GM12878 (cell line): Measurements from ENCODE around the gene PRKN. TPM values are rescaled to one million over a fixed set of nuclear protein-coding genes. Genes with fewer than 3 reads are reported as not detected.

Experiments
- ATAC-seq: fragments of 200-7000 bp; cut with Tn5 transposase; 3 replicates; pipeline ENCODE4 v1.9.1; 2020; ENCODE audit warnings: mild to moderate bottlenecking, moderate library complexity
- BruUV-seq: library from RNA; stranded (reverse); fragments of 400-500 nt; replicated peaks from 2 replicates; lab custom pipeline; 2021; lab: Mats Ljungman, UMichigan
- CTCF ChIA-PET: fragments of 300-600 bp; sonication (Branson Sonifier 250); formaldehyde crosslinking; extraction: SDS; loops from one replicate; lab custom pipeline; 2021; ENCODE audit warnings: inconsistent platforms; lab: Yijun Ruan, JAX
- POLR2A ChIA-PET: fragments of 350-600 bp; formaldehyde crosslinking; extraction: SDS; loops from one replicate; lab custom pipeline; 2021; ENCODE audit warnings: inconsistent platforms; lab: Charles Lee
- RAD21 ChIA-PET: fragments of 300-600 bp; sonication (Branson Sonifier 250); formaldehyde crosslinking; loops from one replicate; lab custom pipeline; 2023; ENCODE audit warnings: antibody characterized with exemption; ENCODE audit not compliant: unreplicated experiment; lab: Charles Lee
- SMC1A ChIA-PET: fragments of 300-600 bp; sonication (Branson Sonifier 250); formaldehyde crosslinking; loops from one replicate; lab custom pipeline; 2023; ENCODE audit not compliant: unreplicated experiment, uncharacterized antibody; lab: Charles Lee
- DNase-seq: peaks from one replicate; pipeline ENCODE4 v3.0.0-alpha.2; 2011; ENCODE audit warnings: low read depth, low spot score
- FAIRE-seq: peaks from 3 replicates; lab custom pipeline; 2011; peaks lifted over from hg19 to GRCh38; lab: Jason Lieb, UNC
- H2AFZ ChIP-seq: 2 replicates; pipeline ENCODE4 v1.6.0; 2011; ENCODE audit warnings: low read depth, low read length, control low read depth; ENCODE audit not compliant: control insufficient read depth
- H3K27ac ChIP-seq: 2 replicates; pipeline ENCODE4 v1.5.1; 2011; ENCODE audit warnings: control low read depth; ENCODE audit not compliant: control insufficient read depth, insufficient read depth
- H3K27me3 ChIP-seq, 2 experiments: replicated peaks in 1 of 2; 2 replicates each; pipeline versions ENCODE4 v1.6.0 to v1.6.1; 2011; ENCODE audit warnings: low read length in 1 of 2; ENCODE audit not compliant: control insufficient read depth in 2 of 2, insufficient read depth in 2 of 2
- H3K36me3 ChIP-seq, 2 experiments: 2 replicates each; pipeline ENCODE4 v1.5.1; 2011; ENCODE audit warnings: low read length in 1 of 2; ENCODE audit not compliant: control insufficient read depth in 2 of 2, insufficient read depth in 2 of 2
- H3K4me1 ChIP-seq: 2 replicates; pipeline ENCODE4 v1.6.1; 2011; ENCODE audit warnings: mild to moderate bottlenecking, low read length, moderate library complexity, mixed read lengths; ENCODE audit not compliant: control insufficient read depth, insufficient read depth
- H3K4me2 ChIP-seq: 2 replicates; pipeline ENCODE4 v1.6.0; 2011; ENCODE audit warnings: control low read depth; ENCODE audit not compliant: control insufficient read depth, insufficient read depth
- H3K4me3 ChIP-seq: fragments of 200-600 bp; sonication (generic); 2 replicates; pipeline ENCODE4 v1.5.1; 2016
- H3K79me2 ChIP-seq: 2 replicates; pipeline ENCODE4 v1.6.0; 2011; ENCODE audit warnings: low read length; ENCODE audit not compliant: control insufficient read depth, insufficient read depth
- H3K9ac ChIP-seq: 2 replicates; pipeline ENCODE4 v1.8.0; 2011; ENCODE audit warnings: low read length, control low read depth, mixed read lengths; ENCODE audit not compliant: control insufficient read depth, insufficient read depth
- H3K9me3 ChIP-seq: replicated peaks from 3 replicates; pipeline ENCODE4 v1.5.1; 2011; ENCODE audit warnings: mild to moderate bottlenecking, low read length; ENCODE audit not compliant: control insufficient read depth, insufficient read depth
- H4K20me1 ChIP-seq: 2 replicates; pipeline ENCODE4 v1.6.0; 2011; ENCODE audit not compliant: control insufficient read depth, insufficient read depth
- ATF2 ChIP-seq: IDR thresholded peaks from 2 replicates; pipeline ENCODE4 v1.6.1; 2012; ENCODE audit warnings: low read length, inconsistent platforms
- BMI1 ChIP-seq: fragments of 450-650 bp; IDR thresholded peaks from 2 replicates; pipeline ENCODE4 v1.6.1; 2016; ENCODE audit warnings: mild to moderate bottlenecking, moderate library complexity, borderline replicate concordance
- E2F8 ChIP-seq: fragments of 450-650 bp; IDR thresholded peaks from 2 replicates; pipeline ENCODE4 v1.6.1; 2018; ENCODE audit warnings: mild to moderate bottlenecking, low read depth, moderate library complexity; ENCODE audit not compliant: partially characterized antibody
- NBN ChIP-seq: fragments of 450-650 bp; IDR thresholded peaks from 2 replicates; pipeline ENCODE4 v1.6.1; 2016
- RBBP5 ChIP-seq: fragments of 200-600 bp; sonication (generic); conservative IDR thresholded peaks from 2 replicates; pipeline ENCODE4 v1.6.1; 2016
- SMAD5 ChIP-seq: IDR thresholded peaks from 2 replicates; pipeline ENCODE4 v1.6.1; 2016; ENCODE audit warnings: antibody characterized with exemption, low read depth
- ZNF217 ChIP-seq: fragments of 450-650 bp; IDR thresholded peaks from 2 replicates; pipeline ENCODE4 v1.6.1; 2017; ENCODE audit warnings: antibody characterized with exemption, mild to moderate bottlenecking
- WGBS: methylation state at CpG from one replicate; pipeline ENCODE4 v1.1.6; 2016; ENCODE audit warnings: low lambda C conversion rate; ENCODE audit not compliant: insufficient replicate concordance, insufficient coverage; ENCODE audit errors: missing lambda C conversion rate; 5-methylcytosine and 5-hydroxymethylcytosine counted together
- in situ Hi-C: fragments of 300-500 bp; cut with MboI; formaldehyde crosslinking; loops from 9 replicates; pipeline ENCODE4 v1.14.3; 2018; ENCODE audit warnings: mixed read lengths
- intact Hi-C: fragments of 100-400 bp; cut with micrococcal nuclease; formaldehyde crosslinking; loops from one replicate; pipeline ENCODE4 v1.14.2; 2022; ENCODE audit not compliant: unreplicated experiment
- polyA plus RNA-seq, 11 experiments: library from polyadenylated mRNA; depleted of rRNA in 4 of 11; unstranded in 6 of 11; stranded (reverse) in 5 of 11; fragments of >200 nt; fragmentation: Nextera tagmentation in 4 of 11; fragmentation: Illumina TruSeq in 1 of 11; extraction: Ambion mirVana in 4 of 11; extraction: Trizol in 1 of 11; gene quantifications; 1 replicate in 1 of 11; 2 replicates in 10 of 11; pipeline versions ENCODE4 v1.2.1 to v1.2.3, GENCODE V29; 2011 to 2016; ENCODE audit warnings: inconsistent platforms in 2 of 11, missing spikeins in 2 of 11, low read depth in 1 of 11
- total RNA-seq, 4 experiments: library from RNA; depleted of rRNA in 3 of 4; stranded (reverse); fragments of >200 nt in 3 of 4; fragmentation: Illumina TruSeq in 1 of 4; extraction: Trizol in 1 of 4; gene quantifications; 2 replicates each; pipeline versions ENCODE4 v1.2.1 to v1.2.3, GENCODE V29; 2013 to 2021
- TF ChIP-seq, protein P1 (sequence below): IDR thresholded peaks from 2 replicates; pipeline ENCODE4 v1.6.1; 2012; ENCODE audit warnings: mild to moderate bottlenecking, low read depth, low read length

The PRKN gene
- total and polyA plus RNA-seq, 10 of the 15 experiments (the other 5 are each of a cell fraction or from before 2014, with no cell fraction given) = 0.06 to 0.09 TPM; not detected in 8

DNA sequence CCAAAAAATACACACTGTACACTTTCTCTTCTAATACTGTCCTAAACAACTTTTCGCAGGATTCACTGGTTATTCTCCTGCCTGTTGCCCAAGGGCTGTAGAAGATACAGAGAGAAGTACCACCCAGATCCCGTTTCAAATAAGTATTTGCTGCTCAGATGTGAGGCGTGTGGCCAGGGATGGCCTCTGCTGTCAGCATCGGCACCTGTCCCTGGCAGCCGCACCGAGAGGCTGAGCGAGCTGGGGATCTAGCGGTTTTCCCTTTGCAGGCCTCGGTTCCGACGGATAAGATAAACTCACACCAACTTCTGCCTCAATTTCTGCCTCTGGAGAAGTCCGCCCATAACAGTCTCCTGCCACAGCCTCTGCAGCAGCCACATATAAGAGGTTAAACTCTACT is 768.5 kb downstream of the PRKN start:
- BruUV-seq = no TSS peak
- Histone ChIP-seq H2AFZ (no peak overlapping the region), H3K27ac (no peak overlapping the region), H3K4me2 (no peak overlapping the region), H4K20me1 (no peaks in the 10 kb centered on the region), H3K27me3 (no peaks in the 10 kb centered on the region), H3K9me3 (no peaks in the 10 kb centered on the region), H3K4me1 (no peaks in the 10 kb centered on the region), H3K4me3 (no peak overlapping the region), H3K9ac (no peak overlapping the region), H3K36me3 (no peaks in the 10 kb centered on the region), H3K79me2 (no peaks in the 10 kb centered on the region)
- intact Hi-C loops = no loop called here
- FAIRE-seq (no peak), ATAC-seq (no peak), DNase-seq (no peak)
- SMC1A ChIA-PET = no interaction called here
- no peak for TF ChIP-seq ZNF217
- no peak for TF ChIP-seq E2F8
- TF ChIP-seq ATF2 = no peak
- TF ChIP-seq SMAD5 = no peak
- no peak for TF ChIP-seq RBBP5
- TF ChIP-seq BMI1 = no peak
- no peak for TF ChIP-seq NBN
- TF ChIP-seq, protein P1, sequence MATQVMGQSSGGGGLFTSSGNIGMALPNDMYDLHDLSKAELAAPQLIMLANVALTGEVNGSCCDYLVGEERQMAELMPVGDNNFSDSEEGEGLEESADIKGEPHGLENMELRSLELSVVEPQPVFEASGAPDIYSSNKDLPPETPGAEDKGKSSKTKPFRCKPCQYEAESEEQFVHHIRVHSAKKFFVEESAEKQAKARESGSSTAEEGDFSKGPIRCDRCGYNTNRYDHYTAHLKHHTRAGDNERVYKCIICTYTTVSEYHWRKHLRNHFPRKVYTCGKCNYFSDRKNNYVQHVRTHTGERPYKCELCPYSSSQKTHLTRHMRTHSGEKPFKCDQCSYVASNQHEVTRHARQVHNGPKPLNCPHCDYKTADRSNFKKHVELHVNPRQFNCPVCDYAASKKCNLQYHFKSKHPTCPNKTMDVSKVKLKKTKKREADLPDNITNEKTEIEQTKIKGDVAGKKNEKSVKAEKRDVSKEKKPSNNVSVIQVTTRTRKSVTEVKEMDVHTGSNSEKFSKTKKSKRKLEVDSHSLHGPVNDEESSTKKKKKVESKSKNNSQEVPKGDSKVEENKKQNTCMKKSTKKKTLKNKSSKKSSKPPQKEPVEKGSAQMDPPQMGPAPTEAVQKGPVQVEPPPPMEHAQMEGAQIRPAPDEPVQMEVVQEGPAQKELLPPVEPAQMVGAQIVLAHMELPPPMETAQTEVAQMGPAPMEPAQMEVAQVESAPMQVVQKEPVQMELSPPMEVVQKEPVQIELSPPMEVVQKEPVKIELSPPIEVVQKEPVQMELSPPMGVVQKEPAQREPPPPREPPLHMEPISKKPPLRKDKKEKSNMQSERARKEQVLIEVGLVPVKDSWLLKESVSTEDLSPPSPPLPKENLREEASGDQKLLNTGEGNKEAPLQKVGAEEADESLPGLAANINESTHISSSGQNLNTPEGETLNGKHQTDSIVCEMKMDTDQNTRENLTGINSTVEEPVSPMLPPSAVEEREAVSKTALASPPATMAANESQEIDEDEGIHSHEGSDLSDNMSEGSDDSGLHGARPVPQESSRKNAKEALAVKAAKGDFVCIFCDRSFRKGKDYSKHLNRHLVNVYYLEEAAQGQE = no peak
- POLR2A ChIA-PET = no interaction called here
- WGBS = 69% methylated on average over 12 of the region's 12 CpGs
- CTCF ChIA-PET = interaction anchor here (0.5 kb wide), 1 partner anchor 1422 kb away, joined by 3 read pairs; no protein-coding TSS in a partner anchor
- in situ Hi-C loops = no loop called here
- RAD21 ChIA-PET = no interaction called here
